Vagina (tissue), 2 donors: ENCODE results near the gene SGIP1.

Source experiments
- POLR2A ChIP-seq, 2 donors: fragments of 450-650 bp; IDR thresholded peaks; one replicate each; pipeline ENCODE4 v1.6.1; 2017; ENCODE audit warnings: antibody characterized with exemption in 2 of 2, mild to moderate bottlenecking in 2 of 2, moderate library complexity in 2 of 2
- POLR2AphosphoS5 ChIP-seq, 2 donors: sonication (generic); formaldehyde crosslinking; IDR thresholded peaks; one replicate each; pipeline ENCODE4 v1.9.0; 2017; ENCODE audit warnings: antibody characterized with exemption in 2 of 2, mild to moderate bottlenecking in 2 of 2, low read depth in 1 of 2; ENCODE audit not compliant: insufficient read depth in 1 of 2
- TF ChIP-seq, protein P1 (sequence below), 3 experiments: fragments of 450-650 bp in 2 of 3; fragments of 200-600 bp in 1 of 3; sonication (generic) in 1 of 3; IDR thresholded peaks; one replicate each; pipeline ENCODE4 v1.5.1; 2017 to 2019; ENCODE audit warnings: antibody characterized with exemption in 3 of 3, mild to moderate bottlenecking in 2 of 3, moderate library complexity in 2 of 3

DNA sequence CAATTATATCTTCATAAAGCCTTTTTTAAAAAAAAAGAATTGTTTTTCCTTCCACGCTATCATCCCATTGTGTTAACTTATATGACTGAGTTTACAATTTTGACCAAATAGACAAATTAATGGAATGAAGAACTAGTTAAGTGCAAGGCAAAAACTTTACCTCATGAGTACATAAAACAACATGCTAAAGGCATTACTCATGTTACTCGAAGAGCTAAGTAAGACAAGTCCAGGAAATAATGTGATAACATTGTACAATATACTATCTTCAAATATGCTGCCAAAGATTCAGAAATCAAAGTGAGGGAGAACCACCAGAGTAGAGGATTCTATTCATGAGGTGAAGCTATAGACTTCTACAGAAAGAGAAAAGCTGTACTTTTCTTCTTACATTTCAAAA lies 194.1 kb downstream of the SGIP1 start:
- TF ChIP-seq, protein P1, sequence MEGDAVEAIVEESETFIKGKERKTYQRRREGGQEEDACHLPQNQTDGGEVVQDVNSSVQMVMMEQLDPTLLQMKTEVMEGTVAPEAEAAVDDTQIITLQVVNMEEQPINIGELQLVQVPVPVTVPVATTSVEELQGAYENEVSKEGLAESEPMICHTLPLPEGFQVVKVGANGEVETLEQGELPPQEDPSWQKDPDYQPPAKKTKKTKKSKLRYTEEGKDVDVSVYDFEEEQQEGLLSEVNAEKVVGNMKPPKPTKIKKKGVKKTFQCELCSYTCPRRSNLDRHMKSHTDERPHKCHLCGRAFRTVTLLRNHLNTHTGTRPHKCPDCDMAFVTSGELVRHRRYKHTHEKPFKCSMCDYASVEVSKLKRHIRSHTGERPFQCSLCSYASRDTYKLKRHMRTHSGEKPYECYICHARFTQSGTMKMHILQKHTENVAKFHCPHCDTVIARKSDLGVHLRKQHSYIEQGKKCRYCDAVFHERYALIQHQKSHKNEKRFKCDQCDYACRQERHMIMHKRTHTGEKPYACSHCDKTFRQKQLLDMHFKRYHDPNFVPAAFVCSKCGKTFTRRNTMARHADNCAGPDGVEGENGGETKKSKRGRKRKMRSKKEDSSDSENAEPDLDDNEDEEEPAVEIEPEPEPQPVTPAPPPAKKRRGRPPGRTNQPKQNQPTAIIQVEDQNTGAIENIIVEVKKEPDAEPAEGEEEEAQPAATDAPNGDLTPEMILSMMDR (IDR thresholded peaks at IDR 0.05) = no peak
- TF ChIP-seq POLR2A (IDR thresholded peaks at IDR 0.05) (no peak), POLR2AphosphoS5 (IDR thresholded peaks at IDR 0.05; ENCODE audit: insufficient read depth in 1 of 2, low read depth in 1 of 2) (no peak)
